ENCODE data around the gene EFNA1.
"Not testable (repeated sequence)": the region's sequence is repeated elsewhere in the genome, so short reads cannot be mapped to it uniquely, and the experiment has no call there.

EFNA1 gene

DNA sequence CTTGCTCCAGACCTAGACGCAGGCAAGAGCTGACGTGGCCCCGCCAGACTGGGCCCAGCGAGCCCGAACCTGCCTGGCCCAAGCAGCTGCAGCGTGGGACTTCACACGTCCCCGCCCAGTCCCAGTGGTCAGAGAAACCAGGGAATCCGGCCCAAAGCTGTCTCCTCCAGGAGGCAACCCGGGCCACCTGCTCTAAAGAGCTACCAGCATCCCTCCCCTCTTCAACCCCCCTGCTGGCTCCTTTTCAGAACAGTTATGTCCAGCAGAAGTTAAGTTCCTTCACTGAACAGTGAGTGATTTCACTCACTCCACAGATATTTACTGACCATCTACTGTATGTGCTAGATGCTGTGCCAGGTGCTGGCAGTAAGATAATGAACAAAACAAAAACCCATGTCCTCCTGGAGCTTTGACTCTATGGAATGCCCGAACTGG lies 2.1 kb upstream of the EFNA1 start:
- DNase-seq, result no peak

DNA sequence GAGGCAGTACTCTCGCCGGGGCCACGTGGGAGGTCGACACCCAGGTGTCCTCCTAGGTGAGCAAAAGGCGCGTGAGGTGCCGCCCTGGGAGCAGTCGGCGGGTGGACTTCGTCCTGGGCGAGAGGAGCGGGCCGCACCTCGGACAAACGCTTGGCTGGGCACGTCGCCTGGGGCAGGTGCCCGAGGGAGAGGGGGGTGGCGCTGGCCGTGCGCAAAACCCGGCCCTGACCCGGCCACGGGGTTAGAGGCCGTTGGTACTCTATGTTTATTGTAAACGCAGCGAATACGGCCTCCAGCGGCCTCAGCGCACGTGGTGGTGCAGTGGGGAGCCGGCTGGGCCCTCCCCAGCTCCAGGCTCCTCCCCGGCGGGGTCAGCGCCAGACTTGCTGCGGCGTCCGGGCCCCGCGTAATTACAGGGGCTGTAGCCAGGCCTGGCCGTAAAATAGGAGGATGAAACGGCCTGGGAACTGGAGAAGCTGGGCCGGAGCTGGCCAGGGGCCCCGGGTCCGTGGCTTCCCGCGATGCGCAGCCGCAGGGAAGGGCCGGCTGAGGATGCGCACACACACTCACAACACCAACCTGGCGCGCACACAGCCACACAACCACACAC lies 1.6 kb upstream of the EFNA1 start:
- DNase-seq, result peak; percentile 77

DNA sequence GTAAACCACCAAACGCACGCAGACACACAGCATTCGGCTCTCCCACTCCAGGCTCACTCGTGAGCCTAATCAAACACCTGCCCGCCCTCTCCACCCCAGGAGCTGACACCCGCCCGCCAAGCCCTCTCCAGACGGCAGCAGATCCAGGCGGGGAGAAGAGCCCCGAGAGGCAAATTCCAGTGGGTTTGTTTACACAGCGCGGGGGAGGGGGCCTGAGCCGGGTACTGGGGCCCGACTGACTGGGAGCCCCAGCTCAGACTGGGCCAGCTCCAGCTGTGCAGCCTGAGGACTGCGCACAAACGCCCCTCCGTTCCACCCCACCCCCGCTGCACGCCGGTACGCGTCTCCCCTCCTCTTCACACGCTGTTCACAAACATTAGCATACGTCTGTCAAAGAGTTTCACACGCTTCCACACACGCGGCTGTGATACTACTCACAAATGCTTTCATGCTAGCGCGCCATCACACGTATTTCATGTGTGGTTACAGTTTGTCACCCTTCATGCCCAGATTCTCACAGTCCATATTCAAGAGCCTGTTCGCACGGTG lies 1.0 kb upstream of the EFNA1 start:
- DNase-seq, result no peak

- no peak for DNase-seq
These were observed 485 bp downstream of the EFNA1 start for GRCh38 chr1:155127967-155128754.

DNA sequence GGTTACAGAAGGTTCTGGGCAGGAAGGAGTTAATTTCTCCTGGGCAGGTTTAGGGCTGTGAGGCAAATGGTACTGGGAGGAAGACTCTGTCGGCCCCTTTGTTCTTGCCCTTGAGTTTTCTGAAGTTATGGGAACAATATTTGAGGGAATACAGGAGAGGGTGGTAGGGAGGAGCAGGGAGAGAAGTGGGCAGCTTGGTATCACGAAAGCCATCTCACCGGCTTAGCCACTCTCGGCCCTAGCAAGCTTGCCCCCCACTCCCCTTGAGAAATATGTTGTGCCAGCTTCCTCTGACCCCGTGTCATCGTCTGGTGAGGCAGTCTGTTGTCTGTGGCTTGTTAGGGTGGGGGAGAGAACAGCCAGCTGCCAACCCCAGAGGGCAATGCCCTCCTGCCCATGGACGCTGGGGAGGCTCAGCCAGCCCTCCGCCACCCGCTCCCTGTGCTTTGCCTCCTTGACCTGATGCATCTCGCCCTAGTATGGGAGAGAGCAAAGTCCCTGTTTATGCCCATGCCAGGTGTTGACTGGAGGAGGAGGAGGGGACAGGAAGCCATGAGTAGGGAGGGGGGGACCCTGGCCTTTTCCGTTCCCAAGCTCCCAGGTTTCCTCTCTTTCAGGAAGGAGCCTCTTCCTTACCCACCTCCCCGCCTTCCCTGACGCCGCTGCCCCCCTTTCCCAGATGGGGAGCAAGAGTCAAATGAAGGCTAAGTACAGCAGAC lies 1.2 kb downstream of the EFNA1 start:
- DNase-seq, result no peak

DNA sequence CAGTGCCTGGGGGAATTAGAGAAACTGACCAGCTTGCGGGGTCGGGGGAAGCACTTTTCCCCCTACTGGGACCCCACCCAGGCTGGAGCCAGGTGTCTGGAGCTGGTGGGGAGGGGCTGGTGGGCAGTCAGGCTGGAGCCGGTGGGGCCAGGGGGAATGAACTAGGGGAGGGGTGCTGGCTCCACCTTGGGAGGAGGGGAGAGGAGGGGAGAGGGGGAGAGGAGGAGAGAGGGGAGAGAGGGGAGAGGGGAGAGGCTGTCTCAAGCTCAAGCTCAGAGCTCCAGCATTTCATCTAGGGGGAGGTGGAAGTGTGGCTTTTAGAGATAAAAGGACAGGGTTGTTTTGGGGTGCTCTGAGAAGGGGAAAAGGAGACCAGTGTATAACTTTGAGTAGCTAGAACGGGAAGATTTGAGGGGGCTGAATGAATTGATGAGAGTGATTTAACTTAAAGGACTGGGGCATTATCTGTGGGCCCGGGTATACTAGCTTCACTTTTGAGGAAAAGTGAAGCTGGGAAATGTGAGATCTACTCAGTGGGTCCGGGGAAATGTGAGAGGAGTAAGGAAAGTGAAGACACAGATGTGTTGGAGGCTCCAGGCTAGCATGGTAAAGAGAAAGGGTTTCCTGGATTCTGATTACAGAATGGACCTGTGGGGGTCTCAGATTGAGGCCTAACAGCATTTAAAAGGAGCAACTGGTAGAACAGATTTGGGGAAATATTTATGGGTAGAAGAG lies 2.8 kb downstream of the EFNA1 start:
- DNase-seq, result no peak

GRCh38 chr1:155131285-155131684 lies 3.6 kb downstream of the EFNA1 start:
- DNase-seq, result no peak

GRCh38 chr1:155131856-155132255 lies 4.2 kb downstream of the EFNA1 start:
- DNase-seq, result no peak

DNA sequence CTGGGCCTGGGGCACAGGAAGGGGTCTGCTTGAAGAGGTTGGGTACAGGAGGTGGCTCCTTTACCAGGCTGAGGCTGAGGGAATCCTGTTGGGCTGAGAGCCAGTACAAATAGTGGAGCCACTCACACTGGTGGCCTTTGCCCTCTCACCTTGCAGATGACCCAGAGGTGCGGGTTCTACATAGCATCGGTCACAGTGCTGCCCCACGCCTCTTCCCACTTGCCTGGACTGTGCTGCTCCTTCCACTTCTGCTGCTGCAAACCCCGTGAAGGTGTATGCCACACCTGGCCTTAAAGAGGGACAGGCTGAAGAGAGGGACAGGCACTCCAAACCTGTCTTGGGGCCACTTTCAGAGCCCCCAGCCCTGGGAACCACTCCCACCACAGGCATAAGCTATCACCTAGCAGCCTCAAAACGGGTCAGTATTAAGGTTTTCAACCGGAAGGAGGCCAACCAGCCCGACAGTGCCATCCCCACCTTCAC lies 6.2 kb downstream of the EFNA1 start:
- DNase-seq, result no peak

GRCh38 chr1:155134322-155134721 lies 6.6 kb downstream of the EFNA1 start:
- DNase-seq, result no peak

- DNase-seq, result peak; percentile 88
These were observed 7.3 kb downstream of the EFNA1 start for GRCh38 chr1:155134880-155135414.

GRCh38 chr1:155135415-155136028 lies 7.8 kb downstream of the EFNA1 start, which contains the start of gene SLC50A1:
TSS of gene SLC50A1 (plus strand) at chr1:155135852. CDS start at chr1:155135912, 60 bp downstream.
- peak; percentile 97 for DNase-seq

DNA sequence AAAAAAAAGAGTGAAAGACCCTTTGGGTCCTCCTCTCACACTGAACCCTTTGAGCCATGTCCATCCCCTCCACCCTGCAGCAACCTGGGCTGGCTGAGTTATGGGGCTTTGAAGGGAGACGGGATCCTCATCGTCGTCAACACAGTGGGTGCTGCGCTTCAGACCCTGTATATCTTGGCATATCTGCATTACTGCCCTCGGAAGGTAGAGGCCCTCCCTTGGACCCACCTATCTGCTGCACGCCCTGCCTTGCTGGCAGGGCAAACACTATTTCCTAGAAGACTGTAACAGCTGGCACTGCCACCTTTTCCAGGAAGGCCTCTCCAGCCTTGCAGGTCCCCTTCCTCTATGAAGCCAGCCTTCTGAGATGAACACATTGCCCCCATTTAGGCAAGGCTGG lies 9.1 kb downstream of the EFNA1 start:
- no peak for DNase-seq

DNA sequence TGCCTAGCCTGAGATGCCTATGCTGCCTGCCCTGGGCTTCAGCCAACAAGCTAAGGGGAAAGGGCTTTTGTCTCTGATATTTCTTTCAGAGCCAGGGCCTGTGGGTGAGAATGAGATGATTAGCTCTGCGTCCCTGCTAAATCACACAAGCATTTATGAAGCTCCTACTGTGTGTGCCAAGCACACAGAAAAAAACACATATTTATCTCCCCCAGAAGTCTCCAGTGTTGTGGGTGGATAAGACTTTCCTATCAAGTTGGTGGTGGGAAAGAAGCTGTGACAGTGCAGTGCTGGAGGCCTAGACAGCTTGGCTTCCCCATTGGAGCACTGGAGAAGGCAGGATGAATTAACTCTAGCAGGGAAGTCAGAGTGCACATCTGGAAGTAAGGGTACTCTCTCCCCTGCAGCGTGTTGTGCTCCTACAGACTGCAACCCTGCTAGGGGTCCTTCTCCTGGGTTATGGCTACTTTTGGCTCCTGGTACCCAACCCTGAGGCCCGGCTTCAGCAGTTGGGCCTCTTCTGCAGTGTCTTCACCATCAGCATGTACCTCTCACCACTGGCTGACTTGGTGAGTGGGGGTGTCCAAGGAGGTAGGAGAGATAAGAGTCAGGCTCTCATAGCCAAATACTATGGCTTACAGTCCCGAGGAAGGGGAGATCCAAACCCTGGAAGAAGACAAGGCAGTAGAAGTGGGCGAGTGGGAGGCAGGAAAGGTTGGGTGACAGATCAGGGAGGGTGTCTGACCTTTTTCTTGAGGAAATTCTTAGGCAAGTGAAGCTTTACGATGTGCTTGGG lies 9.7 kb downstream of the EFNA1 start:
- DNase-seq, result no peak

- DNase-seq, result peak; percentile 93
These were observed 12.4 kb downstream of the EFNA1 start, which contains the start of gene DPM3 for GRCh38 chr1:155139895-155140629. TSS of gene DPM3 (minus strand) at chr1:155140531. CDS start at chr1:155140240, 291 bp downstream.

GRCh38 chr1:155140630-155140953 lies 12.9 kb downstream of the EFNA1 start:
- DNase-seq, result no peak

DNA sequence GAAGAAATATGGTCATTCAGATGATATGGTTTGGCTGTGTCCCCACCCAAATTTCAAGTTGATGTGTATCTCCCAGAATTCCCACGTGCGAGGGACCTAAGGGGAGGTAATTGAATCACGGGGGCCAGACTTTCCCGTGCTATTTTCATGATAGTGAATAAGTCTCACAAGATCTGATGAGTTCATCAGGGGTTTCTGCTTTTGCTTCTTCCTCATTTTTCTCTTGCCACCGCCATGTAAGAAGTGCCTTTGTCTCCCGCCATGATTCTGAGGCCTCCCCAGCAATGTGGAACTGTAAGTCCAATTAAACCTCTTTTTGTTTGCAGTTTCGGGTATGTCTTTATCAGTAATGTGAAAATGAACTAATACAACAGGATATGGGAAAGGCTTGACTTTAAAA lies 14.1 kb downstream of the EFNA1 start:
- no peak for DNase-seq

DNA sequence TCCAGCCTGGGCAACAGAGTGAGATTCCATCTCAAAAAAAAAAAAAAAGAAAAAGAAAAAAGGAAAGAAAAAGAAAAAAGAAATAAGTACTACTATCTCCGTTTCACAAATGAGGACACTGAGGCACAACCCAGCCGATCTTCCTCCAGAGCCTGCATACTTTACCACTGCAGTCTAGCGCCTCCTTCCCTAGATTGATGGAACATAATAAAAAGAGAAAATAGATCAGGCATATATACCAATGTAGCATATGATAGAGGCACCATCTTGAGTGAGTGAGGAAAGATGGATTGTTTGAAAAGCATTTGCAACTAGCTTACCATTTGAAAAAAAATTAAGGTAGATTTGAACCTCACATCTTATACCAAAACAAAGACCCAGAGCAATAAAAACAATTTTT lies 17.8 kb downstream of the EFNA1 start:
- no peak for DNase-seq

- not testable (repeated sequence) for DNase-seq
These were observed 28.4 kb downstream of the EFNA1 start for GRCh38 chr1:155155996-155156643.

DNA sequence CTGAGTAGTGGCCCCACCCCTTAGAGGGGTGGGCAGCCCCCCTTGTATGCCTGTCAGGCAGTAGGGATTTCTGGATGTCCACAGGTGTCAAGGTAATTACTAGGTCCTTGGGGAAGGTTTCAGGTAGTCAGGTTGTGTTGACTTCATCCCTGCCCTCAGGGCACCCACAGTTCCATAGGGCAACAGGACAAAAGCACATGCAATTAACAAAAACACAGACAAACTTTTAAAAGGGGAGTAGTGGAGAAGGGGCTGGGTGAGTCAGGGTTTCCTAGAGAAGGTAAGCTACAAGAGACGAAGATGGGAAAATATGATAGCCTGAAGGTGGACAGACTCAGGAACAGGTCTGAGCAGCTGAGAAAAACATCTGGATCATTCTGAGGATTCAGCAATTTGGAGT lies 31.3 kb downstream of the EFNA1 start:
- no peak for DNase-seq
